Endothelial cell of umbilical vein (primary cell): Measurements from ENCODE around the gene MGAT5. TPM values are rescaled to one million over a fixed set of nuclear protein-coding genes. Genes with fewer than 3 reads are reported as not detected.

Source experiments
- BruUV-seq: library from RNA; stranded (reverse); fragments of 400-500 nt; replicated peaks from 2 replicates; lab custom pipeline; 2021; lab: Mats Ljungman, UMichigan
- CTCF ChIA-PET: fragments of 300-600, 350-600 bp; sonication (Branson Sonifier 250); formaldehyde crosslinking; loops from one replicate; lab custom pipeline; 2021; ENCODE audit warnings: antibody characterized with exemption, inconsistent platforms; lab: Charles Lee
- POLR2A ChIA-PET: fragments of 300-600, 350-600 bp; sonication (Branson Sonifier 250); formaldehyde crosslinking; loops from one replicate; lab custom pipeline; 2021; ENCODE audit warnings: antibody characterized with exemption, inconsistent platforms; lab: Charles Lee
- DNase-seq: peaks from one replicate; pipeline ENCODE4 v3.0.0-alpha.2; 2011; ENCODE audit warnings: low read depth, low spot score
- FAIRE-seq: peaks from 2 replicates; lab custom pipeline; 2011; peaks lifted over from hg19 to GRCh38; lab: Jason Lieb, UNC
- H2AFZ ChIP-seq: 2 replicates; pipeline ENCODE4 v1.6.0; 2012; ENCODE audit warnings: low read depth, low read length, control low read depth, inconsistent platforms
- H3K27ac ChIP-seq: 2 replicates; pipeline ENCODE4 v1.5.1; 2011; ENCODE audit warnings: low read depth, mild to moderate bottlenecking, control low read depth, low read length, moderate library complexity; ENCODE audit not compliant: insufficient read depth
- H3K27me3 ChIP-seq, 2 experiments: 2 replicates each; pipeline versions ENCODE4 v1.6.0 to v1.6.1; 2011; ENCODE audit warnings: low read length in 2 of 2, mixed read lengths in 1 of 2; ENCODE audit not compliant: control insufficient read depth in 2 of 2, insufficient read depth in 2 of 2
- H3K36me3 ChIP-seq, 2 experiments: 2 replicates in 1 of 2; 3 replicates in 1 of 2; pipeline ENCODE4 v1.5.1; 2011; ENCODE audit warnings: low read length in 2 of 2, mild to moderate bottlenecking in 1 of 2, moderate library complexity in 1 of 2; ENCODE audit not compliant: control insufficient read depth in 2 of 2, insufficient read depth in 2 of 2; ENCODE audit errors: extremely low read depth in 1 of 2
- H3K4me1 ChIP-seq: 3 replicates; pipeline ENCODE4 v1.5.1; 2011; ENCODE audit warnings: mild to moderate bottlenecking, low read length; ENCODE audit not compliant: control insufficient read depth, insufficient read depth; ENCODE audit errors: extremely low read depth
- H3K4me2 ChIP-seq: 2 replicates; pipeline ENCODE4 v1.6.1; 2011; ENCODE audit warnings: low read length, control low read depth, mixed read lengths; ENCODE audit not compliant: insufficient read depth
- H3K4me3 ChIP-seq, 3 experiments: fragments of 200-600 bp in 1 of 3; sonication (generic), shearing (Covaris generic) in 1 of 3; replicated peaks in 1 of 3; 2 replicates each; pipeline ENCODE4 v1.5.1; 2011 to 2016; ENCODE audit warnings: control low read depth in 3 of 3, low read length in 3 of 3, mild to moderate bottlenecking in 2 of 3, inconsistent platforms in 1 of 3, low read depth in 1 of 3, moderate library complexity in 1 of 3; ENCODE audit not compliant: insufficient read depth in 1 of 3
- H3K79me2 ChIP-seq: 2 replicates; pipeline ENCODE4 v1.6.0; 2012; ENCODE audit warnings: low read length, inconsistent platforms; ENCODE audit not compliant: control insufficient read depth, insufficient read depth
- H3K9ac ChIP-seq: replicated peaks from 2 replicates; pipeline ENCODE3; 2011; ENCODE audit warnings: low read length, control low read depth; ENCODE audit not compliant: insufficient read depth; ENCODE audit errors: extremely low read depth
- H3K9me1 ChIP-seq: replicated peaks from 3 replicates; pipeline ENCODE4 v1.6.0; 2011; ENCODE audit warnings: mild to moderate bottlenecking, low read length; ENCODE audit not compliant: control insufficient read depth, insufficient read depth; ENCODE audit errors: extremely low read depth
- H3K9me3 ChIP-seq: replicated peaks from 2 replicates; pipeline ENCODE4 v1.5.1; 2012; ENCODE audit warnings: low read length, inconsistent platforms; ENCODE audit not compliant: control insufficient read depth, insufficient read depth
- H4K20me1 ChIP-seq: replicated peaks from 2 replicates; pipeline ENCODE3; 2011; ENCODE audit warnings: mild to moderate bottlenecking, low read length; ENCODE audit not compliant: control insufficient read depth, insufficient read depth; ENCODE audit errors: extremely low read depth
- EZH2 ChIP-seq: IDR thresholded peaks from 2 replicates; pipeline ENCODE4 v1.6.1; 2012; ENCODE audit warnings: borderline replicate concordance, low read depth, mild to moderate bottlenecking, moderate library complexity, low read length, inconsistent platforms; ENCODE audit not compliant: severe bottlenecking
- FOS ChIP-seq: IDR thresholded peaks from 2 replicates; pipeline ENCODE4 v1.6.1; 2011; ENCODE audit warnings: mild to moderate bottlenecking, low read length, moderate library complexity, borderline replicate concordance; ENCODE audit not compliant: insufficient read depth
- GATA2 ChIP-seq: IDR thresholded peaks from 2 replicates; pipeline ENCODE4 v1.7.0; 2011; ENCODE audit warnings: low read depth, mild to moderate bottlenecking, moderate library complexity, mixed read lengths, low read length; ENCODE audit not compliant: insufficient read length, insufficient read depth
- JUN ChIP-seq: IDR thresholded peaks from 2 replicates; pipeline ENCODE4 v1.6.1; 2011; ENCODE audit warnings: borderline replicate concordance, low read depth; ENCODE audit not compliant: insufficient read length, insufficient read depth
- MYC ChIP-seq: IDR thresholded peaks from one replicate; pipeline ENCODE4 v1.6.1; 2011; ENCODE audit warnings: mild to moderate bottlenecking, low read depth, low read length
- POLR2A ChIP-seq: IDR thresholded peaks from 2 replicates; pipeline ENCODE4 v1.6.1; 2012; ENCODE audit warnings: low read depth, mild to moderate bottlenecking, control low read depth, low read length
- POLR2AphosphoS5 ChIP-seq: IDR thresholded peaks from 2 replicates; pipeline ENCODE4 v1.6.1; 2012; ENCODE audit warnings: low read depth, mild to moderate bottlenecking, control low read depth, low read length, moderate library complexity; ENCODE audit not compliant: insufficient read depth
- dilution Hi-C: fragments of 300-500 bp; cut with MboI; formaldehyde crosslinking; loops from one replicate; pipeline ENCODE4 v1.15.0; 2019; ENCODE audit warnings: low sequenced_read_pairs; ENCODE audit not compliant: extremely low pct_ligation_motif_present
- intact Hi-C: fragments of 100-400 bp; cut with micrococcal nuclease; formaldehyde crosslinking; loops from one replicate; pipeline ENCODE4 v1.10.0; 2022
- polyA plus RNA-seq, 4 experiments: library from polyadenylated mRNA; depleted of rRNA in 3 of 4; stranded (reverse) in 3 of 4; unstranded in 1 of 4; fragments of >200 nt; gene quantifications; 2 replicates each; pipeline versions ENCODE4 v1.2.1 to v1.2.3, GENCODE V29; 2011 to 2012; ENCODE audit warnings: missing spikeins in 1 of 4
- total RNA-seq: library from RNA; stranded (reverse); gene quantifications from 2 replicates; pipeline ENCODE4 v1.2.3, GENCODE V29; 2021
- TF ChIP-seq, protein P1 (sequence below): IDR thresholded peaks from 2 replicates; pipeline ENCODE4 v1.6.1; 2011; ENCODE audit not compliant: insufficient read depth, insufficient read length
- TF ChIP-seq, protein P2 (sequence below), 2 donors: IDR thresholded peaks; 1 replicate in 1 of 2; 2 replicates in 1 of 2; pipeline ENCODE4 v1.5.1; 2011; ENCODE audit warnings: low read length in 2 of 2, mild to moderate bottlenecking in 2 of 2, moderate library complexity in 2 of 2, control low read depth in 1 of 2, inconsistent platforms in 1 of 2, low read depth in 1 of 2; ENCODE audit not compliant: insufficient read depth in 1 of 2; ENCODE audit errors: extremely low read depth in 1 of 2

MGAT5 gene
- total and polyA plus RNA-seq, 2 donors (not counting 3 experiments of a cell fraction or from before 2014, with no cell fraction given), result 17.7 to 84.1 TPM

DNA sequence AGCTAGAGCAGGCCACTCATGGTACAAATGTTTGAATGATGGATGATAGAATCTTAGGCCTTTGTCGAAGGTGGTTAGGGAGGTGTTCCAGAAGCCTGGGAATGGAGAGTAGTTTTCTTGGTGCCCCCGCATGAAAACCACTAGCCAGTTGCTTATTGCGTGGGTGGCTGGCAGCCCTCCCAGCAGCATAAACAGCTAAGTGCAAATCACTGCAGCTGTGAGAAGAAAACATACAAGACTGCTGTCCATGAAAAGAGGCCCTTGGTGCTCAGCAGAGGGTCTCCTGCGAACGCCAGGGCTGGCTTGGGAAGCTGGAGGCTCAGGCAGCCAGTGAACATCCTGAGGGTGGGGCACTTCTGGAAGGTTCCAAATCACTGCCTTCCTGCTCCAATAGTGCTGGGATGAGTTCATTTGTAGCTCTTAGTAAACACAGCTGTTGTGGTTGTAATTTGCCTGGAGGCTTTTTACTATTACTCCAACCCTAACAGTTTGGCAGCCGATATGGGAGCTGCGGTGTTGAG lies 118.8 kb downstream of the MGAT5 start:
- H3K27ac ChIP-seq, result no peak overlapping the region
- no peak overlapping the region for H3K4me3 ChIP-seq
- dilution Hi-C loops, result no loop called here
- FAIRE-seq (no peak), DNase-seq (no peak)
- no peaks in the 10 kb centered on the region for H3K79me2 ChIP-seq
- H3K36me3 ChIP-seq, result no peaks in the 10 kb centered on the region
- no peak overlapping the region for H2AFZ ChIP-seq
- no peak overlapping the region for H3K9ac ChIP-seq
- H3K27me3 ChIP-seq, result no peaks in the 10 kb centered on the region
- H4K20me1 ChIP-seq, result no peaks in the 10 kb centered on the region
- no peaks in the 10 kb centered on the region for H3K9me3 ChIP-seq
- CTCF ChIA-PET, result interaction anchor here (0.9 to 13.7 kb wide), 7 partner anchors 8 to 487 kb away, joined by 3 to 234 read pairs (median 3); no protein-coding TSS in a partner anchor
- TF ChIP-seq POLR2AphosphoS5 (no peak), FOS (no peak), MYC (no peak), EZH2 (no peak), GATA2 (no peak), POLR2A (no peak), JUN (no peak)
- TF ChIP-seq, protein P1, sequence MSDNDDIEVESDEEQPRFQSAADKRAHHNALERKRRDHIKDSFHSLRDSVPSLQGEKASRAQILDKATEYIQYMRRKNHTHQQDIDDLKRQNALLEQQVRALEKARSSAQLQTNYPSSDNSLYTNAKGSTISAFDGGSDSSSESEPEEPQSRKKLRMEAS, result no peak
- TF ChIP-seq, protein P2, sequence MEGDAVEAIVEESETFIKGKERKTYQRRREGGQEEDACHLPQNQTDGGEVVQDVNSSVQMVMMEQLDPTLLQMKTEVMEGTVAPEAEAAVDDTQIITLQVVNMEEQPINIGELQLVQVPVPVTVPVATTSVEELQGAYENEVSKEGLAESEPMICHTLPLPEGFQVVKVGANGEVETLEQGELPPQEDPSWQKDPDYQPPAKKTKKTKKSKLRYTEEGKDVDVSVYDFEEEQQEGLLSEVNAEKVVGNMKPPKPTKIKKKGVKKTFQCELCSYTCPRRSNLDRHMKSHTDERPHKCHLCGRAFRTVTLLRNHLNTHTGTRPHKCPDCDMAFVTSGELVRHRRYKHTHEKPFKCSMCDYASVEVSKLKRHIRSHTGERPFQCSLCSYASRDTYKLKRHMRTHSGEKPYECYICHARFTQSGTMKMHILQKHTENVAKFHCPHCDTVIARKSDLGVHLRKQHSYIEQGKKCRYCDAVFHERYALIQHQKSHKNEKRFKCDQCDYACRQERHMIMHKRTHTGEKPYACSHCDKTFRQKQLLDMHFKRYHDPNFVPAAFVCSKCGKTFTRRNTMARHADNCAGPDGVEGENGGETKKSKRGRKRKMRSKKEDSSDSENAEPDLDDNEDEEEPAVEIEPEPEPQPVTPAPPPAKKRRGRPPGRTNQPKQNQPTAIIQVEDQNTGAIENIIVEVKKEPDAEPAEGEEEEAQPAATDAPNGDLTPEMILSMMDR (IDR thresholded peaks at IDR 0.05; ENCODE audit: extremely low read depth in 1 of 2, insufficient read depth in 1 of 2, low read depth in 1 of 2, low read length in 2 of 2), result no peak
- POLR2A ChIA-PET, result no interaction called here
- peaks cover 3% of the 10 kb centered on the region for H3K4me1 ChIP-seq
- BruUV-seq, result no TSS peak
- H3K9me1 ChIP-seq, result no peaks in the 10 kb centered on the region
- intact Hi-C loops, result no loop called here
- H3K4me2 ChIP-seq, result no peak overlapping the region
